Activated T-cell treated with anti-CD3 and anti-CD28 coated beads for 4 hours (primary cell): ENCODE measurements around the gene NACC1.

Experiments used
- DNase-seq: peaks from one replicate; pipeline ENCODE4 v3.0.0-alpha.2; 2020

NACC1 gene

GRCh38 chr19:13089139-13089856 is 28.8 kb upstream of the NACC1 start:
- no peak for DNase-seq

GRCh38 chr19:13089857-13090507 is 28.1 kb upstream of the NACC1 start:
- no peak for DNase-seq

- no peak for DNase-seq
These were observed 27.4 kb upstream of the NACC1 start for GRCh38 chr19:13090511-13091231.

DNA sequence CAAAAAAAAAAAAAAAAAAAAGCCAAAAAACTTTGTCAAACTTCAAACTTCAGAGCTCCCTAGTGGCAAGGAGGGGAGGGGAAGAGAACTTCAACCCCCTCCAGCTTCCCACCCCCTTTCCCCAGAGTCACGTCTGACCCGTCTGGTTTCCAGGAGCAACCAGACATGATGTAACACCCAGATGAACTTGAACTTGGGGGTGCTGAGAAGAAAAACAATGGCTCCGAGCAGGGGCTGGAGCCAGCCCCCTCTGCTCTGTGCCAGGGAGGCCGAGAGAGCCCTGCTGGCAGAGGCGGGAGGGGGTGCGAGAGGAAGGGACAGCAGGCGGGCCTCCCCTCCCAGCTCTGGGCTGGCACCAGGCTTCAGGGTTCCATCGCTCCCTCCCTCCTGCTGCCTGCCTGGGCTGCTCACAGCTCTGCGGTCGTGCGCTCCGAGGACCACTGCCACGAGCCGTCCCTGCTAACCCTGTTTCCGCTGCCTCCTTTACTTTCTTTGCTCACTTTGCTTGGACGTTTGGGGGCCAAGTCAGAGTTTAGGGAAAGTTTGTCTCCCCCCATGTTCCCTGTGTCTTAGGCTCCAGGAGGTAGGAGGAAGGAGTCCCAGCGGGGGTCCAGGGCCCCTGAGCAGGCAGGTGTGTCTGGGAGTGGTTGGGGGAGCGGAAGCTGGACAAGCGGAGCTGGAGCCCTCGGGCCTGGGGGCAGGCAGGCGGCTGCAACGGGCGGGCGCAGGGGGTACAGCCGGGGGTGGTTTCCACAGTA is 26.5 kb upstream of the NACC1 start:
- DNase-seq, result no peak

DNA sequence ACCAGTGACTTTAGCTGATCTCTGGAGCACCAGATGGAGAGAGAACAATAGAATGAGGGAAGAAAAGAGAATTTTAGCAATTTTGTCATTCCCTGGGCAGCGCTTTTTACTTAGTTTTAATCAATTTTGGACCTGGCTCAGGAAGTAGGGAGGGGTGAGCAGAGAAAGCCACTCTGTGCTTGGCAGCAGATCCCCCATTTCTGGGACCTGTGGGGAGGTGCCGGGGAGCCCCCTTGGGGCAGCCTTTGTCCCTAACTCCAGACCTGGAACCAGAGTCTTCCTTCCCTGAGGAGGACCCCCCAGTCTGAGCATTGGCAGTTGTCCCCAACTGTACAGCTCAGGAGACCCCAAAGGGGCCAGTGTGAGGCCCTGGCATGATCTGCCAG is 25.9 kb upstream of the NACC1 start:
- no peak for DNase-seq

DNA sequence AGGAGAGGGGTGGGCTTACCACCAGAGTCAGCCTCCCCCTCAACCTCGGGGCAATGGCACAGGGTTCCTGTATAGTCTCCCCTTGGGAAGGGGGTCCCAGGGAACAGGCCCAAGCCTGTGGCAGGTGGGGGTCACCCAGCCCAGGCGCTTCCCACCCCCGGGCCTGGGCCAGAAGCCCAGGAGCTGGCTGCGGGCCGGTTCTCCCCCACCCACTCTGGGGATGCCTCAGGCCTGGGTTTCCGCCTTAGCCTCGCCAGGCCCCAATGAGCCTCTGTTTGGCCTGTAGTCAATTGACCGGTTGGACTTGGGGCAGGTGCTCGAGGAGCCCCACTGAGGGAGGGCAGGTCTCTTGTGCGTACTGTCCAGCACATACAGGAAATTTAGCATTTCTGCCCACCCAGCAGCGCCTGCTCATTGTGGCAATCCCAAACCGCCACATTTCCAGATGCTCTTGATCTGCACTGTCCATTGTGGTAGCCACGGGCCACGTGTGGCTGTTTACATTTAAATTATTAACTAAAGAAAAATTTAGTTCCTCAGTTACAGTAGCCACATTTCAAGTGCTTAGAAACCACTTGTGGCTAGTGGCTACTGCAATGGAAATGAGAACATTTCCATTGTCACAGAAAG is 25.3 kb upstream of the NACC1 start:
- DNase-seq, result no peak

DNA sequence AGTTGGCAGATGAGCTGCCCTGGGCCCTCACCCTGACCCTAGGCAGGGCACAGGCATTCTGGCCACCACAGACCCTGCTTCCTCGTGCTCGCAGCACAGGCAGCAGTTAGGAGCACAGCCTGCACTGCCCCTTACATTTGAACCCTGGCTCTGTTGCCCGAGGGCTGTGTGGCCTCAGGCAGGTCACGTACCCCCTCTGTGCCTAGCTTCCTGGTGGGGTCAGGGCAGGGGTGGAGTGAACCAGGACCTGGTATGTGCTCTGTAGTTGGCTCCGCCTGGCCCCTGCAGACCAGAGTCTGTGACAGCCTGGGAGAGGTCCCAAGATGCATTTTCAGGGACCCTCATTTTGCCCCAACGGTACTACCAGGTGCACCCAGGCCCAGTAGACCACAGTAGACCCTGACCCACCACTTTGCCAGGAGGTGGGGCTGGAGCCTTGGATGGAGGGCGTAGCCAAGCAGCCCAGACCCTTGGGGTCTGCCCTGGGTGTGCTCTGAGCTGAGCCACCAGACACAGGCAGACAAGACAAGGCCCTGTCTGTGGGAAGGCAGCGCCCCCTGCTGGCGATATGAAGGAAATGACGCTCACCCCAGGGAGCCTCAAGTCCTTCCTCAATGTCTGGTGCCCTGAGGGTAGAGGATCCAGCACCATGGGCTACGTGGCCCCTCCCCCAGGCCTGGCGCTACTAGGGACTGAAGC is 24.5 kb upstream of the NACC1 start:
- peak; percentile 66 for DNase-seq

DNA sequence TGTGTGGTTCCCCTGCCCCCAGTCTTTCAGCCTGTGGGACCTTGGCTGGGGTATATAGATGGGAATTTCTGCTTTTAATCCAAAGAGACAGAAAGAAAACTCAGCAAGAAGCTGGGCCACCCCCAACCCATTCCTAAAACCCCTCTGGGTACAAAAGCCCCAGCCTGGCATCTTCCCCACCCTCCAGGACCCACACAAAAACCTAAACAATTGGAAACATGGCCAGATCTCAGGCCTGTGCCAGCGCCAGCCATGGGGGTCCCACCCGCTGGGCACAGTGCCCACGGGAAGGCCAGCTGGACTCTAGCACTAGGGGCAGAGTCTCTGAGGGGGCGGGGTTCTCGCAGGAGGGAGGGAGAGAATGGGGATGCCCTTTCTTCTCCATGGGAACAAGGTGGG is 24.0 kb upstream of the NACC1 start:
- DNase-seq, result no peak

- no peak for DNase-seq
These were observed 23.2 kb upstream of the NACC1 start for GRCh38 chr19:13094771-13095392.

- no peak for DNase-seq
These were observed 22.7 kb upstream of the NACC1 start for GRCh38 chr19:13095393-13095784.

DNA sequence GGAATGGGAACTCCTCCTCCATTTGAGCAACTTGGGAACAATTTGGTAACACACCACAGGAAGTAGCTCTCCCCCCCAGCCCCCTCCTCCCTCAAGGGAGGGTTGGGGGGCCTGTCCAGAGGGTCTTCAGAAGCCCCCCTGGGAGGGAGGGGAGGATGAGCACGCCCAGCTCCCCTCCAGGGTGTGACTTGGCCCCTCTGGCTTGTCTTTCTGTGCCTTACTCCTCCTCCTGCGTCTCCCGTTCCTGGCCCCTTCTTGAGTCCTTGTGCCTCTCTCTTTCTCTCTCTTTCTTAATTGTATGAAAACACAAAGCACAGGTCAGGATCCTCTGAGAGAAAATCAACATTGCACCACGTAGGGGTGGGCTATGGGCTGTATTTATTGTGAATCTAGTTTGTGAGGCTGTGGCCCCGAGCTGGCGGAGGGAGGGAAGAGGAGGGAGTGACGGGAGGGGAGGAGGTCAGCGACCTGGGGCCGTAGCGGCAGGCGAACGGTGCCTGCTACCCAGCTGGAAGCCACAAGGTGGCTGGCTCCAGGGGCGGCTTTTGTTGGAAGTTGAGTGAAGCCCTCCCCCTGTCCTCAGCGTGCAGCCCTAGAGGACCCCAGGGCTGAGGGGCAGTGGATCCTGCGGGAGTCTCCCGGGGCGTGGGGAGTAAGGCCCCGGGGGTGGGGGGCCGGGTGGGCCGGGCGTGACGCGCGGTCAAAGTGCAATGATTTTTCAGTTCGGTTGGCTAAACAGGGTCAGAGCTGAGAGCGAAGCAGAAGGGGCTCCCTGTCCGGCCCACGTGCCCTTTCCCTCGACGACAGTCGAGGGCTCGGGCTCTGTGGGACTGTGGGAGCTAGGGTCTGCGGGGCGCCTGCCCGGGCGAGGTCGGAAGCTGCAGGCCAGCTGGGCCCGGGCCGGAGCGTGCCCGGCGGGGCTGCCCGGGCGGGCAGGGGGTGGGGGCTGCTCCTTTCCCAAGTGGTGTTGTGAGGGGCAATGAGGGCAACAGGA is 21.8 kb upstream of the NACC1 start:
- DNase-seq, result no peak

- DNase-seq, result no peak
These were observed 21.0 kb upstream of the NACC1 start for GRCh38 chr19:13097033-13097462.

GRCh38 chr19:13097463-13098258 is 20.4 kb upstream of the NACC1 start:
- no peak for DNase-seq

GRCh38 chr19:13098277-13099072 is 19.6 kb upstream of the NACC1 start:
- DNase-seq, result no peak

DNA sequence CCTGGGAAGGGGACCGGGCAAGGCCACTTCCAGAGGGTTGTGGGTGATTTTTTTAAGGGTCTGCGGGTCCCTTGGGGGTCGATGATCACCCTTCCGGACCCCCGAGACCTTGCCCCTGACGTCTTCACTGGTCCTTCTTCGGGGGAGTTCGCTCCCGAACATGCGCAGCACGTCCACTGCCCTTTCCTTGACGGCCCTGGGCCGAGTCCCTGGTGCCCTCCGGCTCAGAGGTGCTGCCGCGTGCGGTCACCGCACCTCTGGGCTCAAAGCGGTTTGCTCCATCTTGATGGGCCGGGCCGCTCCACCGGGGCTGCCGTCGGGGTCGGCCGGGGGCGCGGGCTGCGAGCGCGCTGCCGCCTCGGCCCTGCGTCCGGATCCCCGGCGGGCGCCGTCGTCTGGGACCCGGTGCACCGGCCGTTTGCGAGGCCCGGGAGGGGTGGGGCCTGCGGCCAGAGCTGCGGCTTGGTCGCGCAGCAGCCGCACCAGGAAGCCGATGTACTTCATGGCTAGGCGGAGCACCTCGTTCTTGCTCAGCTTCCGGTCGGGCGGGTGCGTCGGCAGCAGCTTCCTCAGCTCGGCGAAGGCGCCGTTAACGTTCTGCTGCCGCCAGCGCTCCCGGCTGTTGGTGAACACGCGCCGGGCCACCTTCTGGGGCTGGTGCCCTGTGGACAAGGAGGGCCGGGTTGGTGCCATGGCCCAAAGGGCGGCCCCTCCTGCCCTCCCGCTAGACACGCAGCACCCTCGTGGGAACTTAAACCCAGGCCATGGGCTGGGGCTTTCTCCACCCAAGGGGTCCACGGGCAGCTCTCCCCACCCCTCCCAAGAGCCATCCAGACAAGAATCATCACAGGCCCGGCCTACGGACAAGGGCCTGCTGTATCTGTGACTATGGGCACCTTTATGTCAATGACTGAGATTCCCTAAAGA is 18.7 kb upstream of the NACC1 start:
- peak; percentile 57 for DNase-seq

DNA sequence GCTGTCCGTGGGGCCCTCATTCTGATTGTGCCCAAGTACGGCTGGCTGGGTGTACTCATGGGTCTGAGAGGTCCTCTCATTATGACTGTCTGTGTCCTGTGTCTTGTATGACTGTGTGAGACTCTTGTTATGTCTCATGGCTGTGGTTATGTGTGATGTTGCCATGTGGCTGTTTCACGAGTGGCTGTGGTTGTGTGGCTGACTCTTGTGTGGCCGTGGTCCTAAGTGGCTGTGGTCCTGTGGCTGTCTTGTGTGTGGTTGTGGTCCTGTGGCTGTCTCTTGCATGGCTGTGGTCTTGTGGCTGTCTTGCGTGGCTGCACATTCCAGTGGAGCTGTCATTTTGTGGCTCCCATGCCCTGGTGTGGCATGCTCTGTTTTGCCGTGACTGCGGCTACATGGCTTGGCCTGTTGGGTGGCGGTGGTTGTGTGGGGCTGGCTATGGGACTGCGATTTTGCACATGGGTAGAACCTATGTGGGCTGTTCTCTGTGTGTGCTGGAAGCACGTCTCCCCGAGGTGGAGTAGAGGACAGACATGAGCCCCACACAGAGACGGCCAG is 18.0 kb upstream of the NACC1 start:
- peak; percentile 42 for DNase-seq
